Measurements from ENCODE around the gene PQBP1.

The PQBP1 gene

GRCh38 chrX:48911412-48912182, 13.9 kb downstream of the PQBP1 start, which contains the start of gene SLC35A2:
Gene SLC35A2, minus strand, starts transcription at chrX:48911646. Its CDS starts 10 bp downstream, at chrX:48911636.
- Mint-ChIP-seq H3K4me1 (ENCODE audit: low read depth) (peaks cover 45% of the 10 kb centered on the region), H3K27me3 (no peaks in the 10 kb centered on the region), H3K27ac (peak within 1 kb of the TSS; percentile 93), H3K9me3 (ENCODE audit: low read depth) (no peaks in the 10 kb centered on the region), H3K36me3 (no peaks in the 10 kb centered on the region), H3K4me3 (peak within 1 kb of the TSS; percentile 95)

DNA sequence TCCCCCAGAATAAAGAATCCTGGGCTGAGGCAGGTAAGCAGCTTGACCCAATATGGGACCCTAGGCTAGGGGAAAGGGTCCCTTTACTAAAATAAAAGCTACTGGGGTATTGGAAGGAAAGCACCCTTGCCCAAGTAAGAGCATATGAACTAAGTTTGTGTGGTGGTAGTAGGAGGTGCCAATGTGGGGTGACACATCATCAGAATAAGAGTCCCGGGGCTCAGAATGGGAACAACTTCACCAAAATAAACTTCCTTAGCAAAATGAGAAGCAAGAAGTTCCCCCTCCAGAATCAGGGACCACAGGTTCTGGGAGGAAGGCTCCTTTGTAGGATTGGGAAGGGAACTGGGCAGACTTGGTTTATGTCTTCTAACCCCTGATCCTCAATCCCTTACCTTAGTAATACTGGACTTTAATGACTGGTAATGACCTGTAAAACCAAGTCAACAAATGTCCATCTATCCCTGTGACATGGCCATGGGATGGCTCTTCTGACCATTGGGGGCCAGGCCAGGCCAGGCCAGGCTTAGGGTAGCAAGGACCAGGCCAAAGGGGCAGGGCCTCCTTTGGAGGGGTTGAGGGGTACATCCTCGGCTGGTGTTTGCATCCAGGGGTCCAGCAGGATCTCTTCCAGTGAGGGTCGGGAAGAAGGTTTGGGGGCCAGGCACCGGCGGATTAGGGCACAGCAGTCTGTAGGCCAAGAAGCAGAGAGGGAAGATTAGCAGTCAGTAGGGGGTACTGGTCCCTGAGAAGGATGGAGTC, 16.1 kb downstream of the PQBP1 start:
- peak overlapping the region; percentile 75 for H3K27ac Mint-ChIP-seq
- peaks cover 2% of the 10 kb centered on the region for H3K36me3 Mint-ChIP-seq
- H3K4me1 Mint-ChIP-seq (ENCODE audit: low read depth) = peaks cover 49% of the 10 kb centered on the region
- H3K27me3 Mint-ChIP-seq = no peaks in the 10 kb centered on the region
- H3K4me3 Mint-ChIP-seq = peak overlapping the region; percentile 97
- H3K9me3 Mint-ChIP-seq (ENCODE audit: low read depth) = no peaks in the 10 kb centered on the region

GRCh38 chrX:48914593-48915493, 17.1 kb downstream of the PQBP1 start:
- H3K27ac Mint-ChIP-seq = peak overlapping the region; percentile 75
- H3K36me3 Mint-ChIP-seq = peaks cover 2% of the 10 kb centered on the region
- peaks cover 55% of the 10 kb centered on the region for H3K4me1 Mint-ChIP-seq (ENCODE audit: low read depth)
- peak overlapping the region; percentile 97 for H3K4me3 Mint-ChIP-seq
- no peaks in the 10 kb centered on the region for H3K9me3 Mint-ChIP-seq (ENCODE audit: low read depth)
- no peaks in the 10 kb centered on the region for H3K27me3 Mint-ChIP-seq

DNA sequence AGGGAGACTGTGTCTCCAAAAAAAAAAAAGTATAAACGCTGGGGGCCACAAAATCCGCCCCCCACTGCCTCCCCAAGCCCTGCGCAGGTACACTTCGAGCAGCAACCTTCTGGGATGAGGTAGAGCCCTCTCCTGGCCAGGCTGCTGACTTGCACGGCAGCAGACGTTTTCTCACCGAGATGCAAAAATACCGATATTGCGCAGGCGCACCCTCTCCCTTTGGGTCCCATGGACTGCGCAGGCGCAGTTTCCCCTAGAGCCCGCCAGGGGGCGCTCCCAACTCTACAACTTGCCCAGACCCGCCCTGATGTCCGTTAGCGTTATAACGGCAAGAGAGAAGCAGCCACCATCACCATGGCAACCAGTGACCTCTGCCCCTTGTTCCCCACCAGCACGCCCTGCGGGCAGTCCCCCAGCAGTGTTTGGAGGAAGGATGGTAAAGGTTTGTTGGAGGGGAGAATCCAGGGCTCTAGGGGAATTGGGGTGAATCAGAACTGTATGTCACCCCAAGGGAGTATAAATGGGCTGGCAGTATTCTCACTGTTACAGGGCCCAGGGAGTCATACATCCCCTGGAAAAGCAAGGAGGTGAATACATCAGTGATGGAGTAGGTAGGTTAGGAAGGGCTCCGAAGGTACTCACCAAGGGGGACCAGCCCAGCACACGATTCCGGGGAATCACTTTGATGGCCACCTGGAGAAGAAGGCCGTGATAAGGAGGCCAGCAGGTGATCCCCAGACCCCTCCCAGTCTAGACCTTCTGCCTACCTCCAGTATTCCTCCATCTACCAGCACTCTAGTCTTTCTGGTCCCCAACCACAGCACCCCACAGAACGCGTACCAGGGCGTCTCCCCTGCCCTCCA, 19.6 kb downstream of the PQBP1 start:
- Mint-ChIP-seq H3K27me3 (no peaks in the 10 kb centered on the region), H3K4me1 (ENCODE audit: low read depth) (peaks cover 58% of the 10 kb centered on the region), H3K27ac (peak overlapping the region; percentile 99), H3K9me3 (ENCODE audit: low read depth) (no peaks in the 10 kb centered on the region), H3K4me3 (peak overlapping the region; percentile 97), H3K36me3 (peaks cover 2% of the 10 kb centered on the region)

GRCh38 chrX:48918301-48918642, 20.5 kb downstream of the PQBP1 start:
- H3K36me3 Mint-ChIP-seq = peaks cover 2% of the 10 kb centered on the region

GRCh38 chrX:48918643-48919340, 21.1 kb downstream of the PQBP1 start, which contains the start of gene PIM2:
Gene PIM2, minus strand, starts transcription at chrX:48919024. Its CDS starts 190 bp downstream, at chrX:48918834.
- H3K27ac Mint-ChIP-seq = peak within 1 kb of the TSS; percentile 99
- H3K27me3 Mint-ChIP-seq = no peaks in the 10 kb centered on the region
- peaks cover 51% of the 10 kb centered on the region for H3K4me1 Mint-ChIP-seq (ENCODE audit: low read depth)
- peak within 1 kb of the TSS; percentile 97 for H3K4me3 Mint-ChIP-seq
- peaks cover 2% of the 10 kb centered on the region for H3K36me3 Mint-ChIP-seq
- H3K9me3 Mint-ChIP-seq (ENCODE audit: low read depth) = no peaks in the 10 kb centered on the region

More at GRCh38 chrX:48918301-48918642, 20.5 kb downstream of the PQBP1 start:
- H3K4me1 Mint-ChIP-seq (ENCODE audit: low read depth) = peaks cover 55% of the 10 kb centered on the region
- no peaks in the 10 kb centered on the region for H3K9me3 Mint-ChIP-seq (ENCODE audit: low read depth)
- H3K27me3 Mint-ChIP-seq = no peaks in the 10 kb centered on the region
- H3K27ac Mint-ChIP-seq = peak overlapping the region; percentile 99
- H3K4me3 Mint-ChIP-seq = peak overlapping the region; percentile 97

GRCh38 chrX:48919360-48919841, 21.7 kb downstream of the PQBP1 start:
- Mint-ChIP-seq H3K27ac (peak overlapping the region; percentile 99), H3K4me1 (ENCODE audit: low read depth) (peaks cover 51% of the 10 kb centered on the region), H3K27me3 (no peaks in the 10 kb centered on the region), H3K9me3 (ENCODE audit: low read depth) (no peaks in the 10 kb centered on the region), H3K4me3 (peak overlapping the region; percentile 97), H3K36me3 (peaks cover 2% of the 10 kb centered on the region)

- H3K27me3 Mint-ChIP-seq = no peaks in the 10 kb centered on the region
- no peaks in the 10 kb centered on the region for H3K9me3 Mint-ChIP-seq (ENCODE audit: low read depth)
- peak overlapping the region; percentile 97 for H3K4me3 Mint-ChIP-seq
- peaks cover 47% of the 10 kb centered on the region for H3K4me1 Mint-ChIP-seq (ENCODE audit: low read depth)
- peak overlapping the region; percentile 99 for H3K27ac Mint-ChIP-seq
- H3K36me3 Mint-ChIP-seq = peaks cover 2% of the 10 kb centered on the region
Observed at GRCh38 chrX:48919947-48920717, 22.4 kb downstream of the PQBP1 start.

DNA sequence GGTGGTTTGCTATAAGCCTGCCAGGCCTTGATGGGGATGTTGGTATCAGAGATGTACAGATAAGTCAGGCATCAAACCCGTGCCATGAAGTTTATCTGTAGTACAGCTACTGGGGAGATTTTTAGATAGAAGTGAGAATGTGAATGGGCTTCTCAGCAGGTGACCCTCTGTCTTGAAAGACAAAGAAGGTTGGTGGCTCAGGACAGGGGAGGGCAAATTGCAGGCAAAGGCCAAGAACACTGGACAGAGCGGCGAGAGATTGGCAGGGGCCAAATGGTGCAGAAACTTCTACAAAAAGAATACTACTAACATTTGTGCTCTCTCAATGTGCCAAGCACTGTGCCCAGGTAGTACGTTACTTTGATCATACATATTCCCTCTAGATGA, 23.0 kb downstream of the PQBP1 start:
- H3K4me3 Mint-ChIP-seq = peak overlapping the region; percentile 97
- peaks cover 5% of the 10 kb centered on the region for H3K36me3 Mint-ChIP-seq
- H3K9me3 Mint-ChIP-seq (ENCODE audit: low read depth) = no peaks in the 10 kb centered on the region
- peaks cover 50% of the 10 kb centered on the region for H3K4me1 Mint-ChIP-seq (ENCODE audit: low read depth)
- H3K27me3 Mint-ChIP-seq = no peaks in the 10 kb centered on the region
- H3K27ac Mint-ChIP-seq = peak overlapping the region; percentile 99

- Mint-ChIP-seq H3K4me1 (ENCODE audit: low read depth) (peaks cover 50% of the 10 kb centered on the region), H3K27ac (peak overlapping the region; percentile 87)
Observed at GRCh38 chrX:48923771-48924170, 26.0 kb downstream of the PQBP1 start.

GRCh38 chrX:48924270-48924669, 26.5 kb downstream of the PQBP1 start:
- peak overlapping the region; percentile 15 for H3K4me3 Mint-ChIP-seq
- H3K27ac Mint-ChIP-seq = peak overlapping the region; percentile 86
- no peaks in the 10 kb centered on the region for H3K27me3 Mint-ChIP-seq
- peaks cover 48% of the 10 kb centered on the region for H3K4me1 Mint-ChIP-seq (ENCODE audit: low read depth)
- no peaks in the 10 kb centered on the region for H3K9me3 Mint-ChIP-seq (ENCODE audit: low read depth)
- H3K36me3 Mint-ChIP-seq = peaks cover 3% of the 10 kb centered on the region

More at GRCh38 chrX:48923771-48924170, 26.0 kb downstream of the PQBP1 start:
- H3K4me3 Mint-ChIP-seq = peak overlapping the region; percentile 15
- no peaks in the 10 kb centered on the region for H3K27me3 Mint-ChIP-seq
- no peaks in the 10 kb centered on the region for H3K9me3 Mint-ChIP-seq (ENCODE audit: low read depth)
- peaks cover 3% of the 10 kb centered on the region for H3K36me3 Mint-ChIP-seq

DNA sequence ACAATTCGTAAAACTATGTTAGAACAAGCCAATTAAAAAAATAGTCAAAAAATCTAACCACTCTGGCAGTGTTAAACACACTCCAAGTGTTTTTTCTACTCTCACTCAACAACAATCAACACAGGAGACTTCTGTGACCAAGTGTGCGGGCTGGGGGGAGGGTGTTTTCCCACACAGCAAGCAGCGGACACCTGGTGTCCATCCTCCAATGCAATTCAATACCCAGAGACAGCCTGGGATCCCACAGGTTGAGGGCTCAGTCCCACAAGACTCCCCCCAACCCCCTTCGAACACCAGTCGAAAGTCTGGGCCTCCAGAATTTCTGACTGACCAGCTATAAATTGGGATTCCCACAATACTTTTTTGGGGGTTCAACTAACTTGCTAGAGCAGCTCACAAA, 29.4 kb downstream of the PQBP1 start:
- Mint-ChIP-seq H3K36me3 (peaks cover 5% of the 10 kb centered on the region), H3K4me3 (no peak overlapping the region), H3K27ac (peak overlapping the region; percentile 1), H3K4me1 (ENCODE audit: low read depth) (peaks cover 30% of the 10 kb centered on the region), H3K9me3 (ENCODE audit: low read depth) (no peaks in the 10 kb centered on the region), H3K27me3 (no peaks in the 10 kb centered on the region)
